NCI-H146 treated with DMSO at 0.1 percent for 48 hours (cell line): ENCODE data around the gene ETNK1.

Experiments used
- DNase-seq: peaks from one replicate; lab custom pipeline; 2025; ENCODE audit not compliant: unreplicated experiment; lab: John Stamatoyannopoulos, UW

The ETNK1 gene

DNA sequence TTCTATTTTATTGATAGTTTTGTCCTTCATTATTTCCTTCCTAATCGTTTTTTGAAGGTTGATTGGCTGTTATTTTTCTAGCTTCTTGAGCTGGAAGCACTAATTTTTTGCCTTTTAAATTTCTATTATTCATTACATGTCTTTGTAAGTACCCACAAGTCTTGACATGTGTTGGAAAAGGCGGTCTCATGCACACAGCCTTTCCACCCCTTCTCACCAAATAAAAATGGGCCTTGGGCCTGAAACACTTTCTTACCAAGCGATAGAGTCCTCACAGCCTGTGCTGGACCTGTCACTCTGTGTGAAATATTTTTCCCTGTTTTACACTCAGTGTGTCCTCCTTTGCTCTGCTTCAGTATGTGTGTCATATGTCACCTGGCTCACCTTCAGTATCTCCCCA is 9.9 kb downstream of the ETNK1 start:
- no peak for DNase-seq

- no peak for DNase-seq
Observed at GRCh38 chr12:22635812-22636211, 10.8 kb downstream of the ETNK1 start.

DNA sequence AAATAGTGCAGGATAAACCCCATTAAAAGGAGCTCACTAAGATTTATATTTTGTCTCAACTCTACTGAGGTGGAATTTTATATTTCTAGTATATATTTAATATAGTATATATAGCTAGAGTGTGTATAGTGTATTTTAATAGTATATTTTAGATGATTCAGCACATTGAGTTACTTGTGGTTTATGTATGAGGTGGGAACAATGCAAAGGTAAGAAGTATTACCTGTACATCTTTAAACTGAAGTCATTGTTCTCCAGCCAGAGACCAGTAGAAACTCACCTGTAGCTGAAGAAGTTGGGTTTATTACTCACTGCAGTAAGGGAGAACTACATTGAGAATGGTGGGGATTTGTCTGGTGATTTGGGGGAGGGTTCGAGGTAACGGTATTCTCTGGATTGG is 15.9 kb downstream of the ETNK1 start:
- no peak for DNase-seq

DNA sequence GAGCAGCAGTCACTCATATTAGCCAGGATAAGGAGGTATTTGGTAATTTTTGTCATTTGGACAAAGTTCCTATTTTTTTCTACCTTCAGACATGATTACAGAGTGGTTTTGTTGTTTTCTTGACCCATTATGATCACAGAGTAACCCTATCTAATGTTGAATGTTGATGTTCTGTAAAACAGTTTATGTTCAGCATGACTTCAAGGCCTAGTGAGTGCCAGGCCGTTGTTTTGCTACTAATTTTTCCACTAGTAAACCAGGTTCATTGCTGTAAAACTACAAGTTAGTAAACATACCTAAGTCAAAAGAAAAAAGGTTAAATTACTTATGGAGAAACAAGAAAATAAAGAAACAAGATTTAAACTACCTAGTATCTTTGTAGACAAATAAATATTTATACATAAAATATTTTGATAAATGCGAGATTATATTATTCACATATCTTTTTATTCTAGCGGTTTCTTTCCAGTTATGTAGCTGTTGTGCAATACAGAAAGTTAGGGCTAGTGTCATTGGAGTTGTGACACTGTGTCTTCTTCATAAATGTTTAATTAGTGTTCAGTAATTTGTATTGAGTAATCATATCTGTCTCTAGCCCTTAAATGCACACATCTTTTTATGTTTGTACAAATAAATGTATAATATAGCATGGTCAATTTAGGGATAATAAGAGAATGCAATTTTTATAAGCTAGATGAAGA is 16.5 kb downstream of the ETNK1 start:
- DNase-seq = no peak

- DNase-seq = no peak
Observed at GRCh38 chr12:22648668-22649067, 23.7 kb downstream of the ETNK1 start.

DNA sequence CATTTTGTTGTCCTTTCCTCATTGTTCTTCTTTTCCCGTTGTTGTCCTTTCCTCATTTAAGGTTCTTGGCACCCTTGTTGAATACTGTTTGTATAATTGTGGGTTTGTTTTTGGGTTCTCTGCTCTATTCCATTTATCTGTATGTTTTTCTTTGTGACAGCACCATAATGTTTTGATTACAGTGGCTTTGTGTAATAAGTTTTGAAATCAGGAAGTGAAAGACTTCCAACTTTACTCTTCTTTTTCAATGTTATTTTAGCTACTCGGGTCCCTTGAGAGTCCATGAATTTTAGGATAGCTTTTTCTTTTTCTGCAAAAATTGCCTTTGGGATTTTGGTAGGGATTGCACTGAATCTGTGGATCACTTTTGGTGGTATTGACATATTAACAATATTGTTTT is 28.1 kb downstream of the ETNK1 start:
- no peak for DNase-seq

DNA sequence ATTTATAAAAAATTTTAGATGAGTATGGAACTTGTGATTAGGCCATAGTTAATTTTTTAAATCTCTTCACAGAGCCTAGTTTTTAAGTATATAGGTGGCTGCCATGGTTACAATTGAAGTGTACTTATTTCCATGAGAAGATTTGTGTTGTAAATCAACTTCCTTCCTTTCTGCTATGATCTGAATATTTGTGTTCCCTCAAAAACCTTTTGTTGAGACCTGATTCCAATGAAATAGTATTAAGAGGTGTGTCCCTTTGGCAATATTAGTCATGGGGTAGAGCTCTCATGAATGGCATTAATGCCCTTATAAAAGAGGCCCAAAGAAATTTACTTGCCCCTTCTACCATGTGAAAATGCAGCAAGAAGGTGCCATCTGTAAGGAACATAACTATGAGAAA is 28.8 kb downstream of the ETNK1 start:
- DNase-seq = no peak

- no peak for DNase-seq
Observed at GRCh38 chr12:22656376-22656775, 31.4 kb downstream of the ETNK1 start.

- no peak for DNase-seq
Observed at GRCh38 chr12:22656831-22657230, 31.9 kb downstream of the ETNK1 start.

GRCh38 chr12:22657538-22657937 is 32.6 kb downstream of the ETNK1 start:
- DNase-seq = no peak

- DNase-seq = no peak
Observed at GRCh38 chr12:22658214-22658613, 33.2 kb downstream of the ETNK1 start.

DNA sequence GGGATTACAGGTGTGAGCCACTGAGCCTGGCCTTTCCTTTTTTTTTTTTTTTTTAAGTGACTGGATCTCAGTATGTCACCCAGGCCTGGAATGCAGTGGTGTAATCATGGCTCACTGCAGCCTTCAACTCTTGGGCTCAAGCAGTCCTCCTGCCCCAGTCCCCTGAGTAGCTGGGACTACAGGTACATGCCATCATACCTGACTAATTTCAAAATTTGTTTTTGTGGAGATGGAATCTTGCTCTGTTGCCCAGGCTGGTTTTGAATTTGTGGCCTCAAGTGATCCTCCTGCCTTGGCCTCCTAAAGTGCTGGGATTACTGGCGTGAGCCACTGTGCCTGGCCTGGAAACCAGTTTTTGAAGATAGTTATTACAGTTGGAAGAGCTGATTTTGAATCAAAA is 37.4 kb downstream of the ETNK1 start:
- no peak for DNase-seq

GRCh38 chr12:22665476-22665875 is 40.5 kb downstream of the ETNK1 start:
- no peak for DNase-seq

GRCh38 chr12:22667122-22667521 is 42.2 kb downstream of the ETNK1 start:
- no peak for DNase-seq

GRCh38 chr12:22668441-22668840 is 43.5 kb downstream of the ETNK1 start:
- no peak for DNase-seq

DNA sequence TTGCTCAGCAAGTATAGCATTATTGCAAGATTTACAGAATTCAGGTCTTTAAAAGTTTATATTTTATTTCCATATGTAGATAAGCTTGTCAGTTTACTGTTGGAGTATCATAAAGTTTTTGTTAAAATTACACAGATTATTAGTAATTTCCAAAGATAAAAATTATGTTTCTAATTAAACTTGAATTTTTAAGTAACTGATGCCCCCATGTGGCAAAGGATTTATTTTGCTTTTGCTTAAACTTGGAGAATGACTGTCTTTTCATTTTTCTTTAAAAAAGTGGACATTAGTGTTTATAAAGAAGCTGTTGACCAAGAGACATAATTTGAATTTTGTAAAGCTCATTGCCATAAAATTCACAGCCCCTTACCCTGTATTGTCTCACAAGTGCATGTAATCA is 45.8 kb downstream of the ETNK1 start:
- DNase-seq = no peak

DNA sequence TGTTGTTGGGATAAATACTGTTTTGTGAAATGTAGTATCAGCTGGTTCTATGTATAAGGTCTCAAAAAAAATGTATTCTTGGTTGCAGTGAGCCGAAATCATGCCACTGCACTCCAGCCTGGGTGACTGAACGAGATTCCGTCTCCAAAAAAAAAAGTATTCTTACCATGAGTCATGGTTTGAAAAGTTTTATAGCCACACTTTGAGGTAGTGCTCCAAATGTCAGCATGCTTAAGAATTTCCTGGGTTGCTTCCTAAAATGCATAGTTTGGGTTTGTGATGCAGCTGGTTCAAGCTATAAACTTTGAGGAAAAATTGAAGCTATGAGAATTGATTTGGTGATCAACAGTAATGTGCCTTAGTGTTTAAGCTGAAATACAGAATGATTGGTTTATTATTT is 48.0 kb downstream of the ETNK1 start:
- DNase-seq = no peak

GRCh38 chr12:22677781-22678574 is 53.0 kb downstream of the ETNK1 start:
- DNase-seq = no peak

- DNase-seq = no peak
Observed at GRCh38 chr12:22682663-22683062, 57.7 kb downstream of the ETNK1 start.

DNA sequence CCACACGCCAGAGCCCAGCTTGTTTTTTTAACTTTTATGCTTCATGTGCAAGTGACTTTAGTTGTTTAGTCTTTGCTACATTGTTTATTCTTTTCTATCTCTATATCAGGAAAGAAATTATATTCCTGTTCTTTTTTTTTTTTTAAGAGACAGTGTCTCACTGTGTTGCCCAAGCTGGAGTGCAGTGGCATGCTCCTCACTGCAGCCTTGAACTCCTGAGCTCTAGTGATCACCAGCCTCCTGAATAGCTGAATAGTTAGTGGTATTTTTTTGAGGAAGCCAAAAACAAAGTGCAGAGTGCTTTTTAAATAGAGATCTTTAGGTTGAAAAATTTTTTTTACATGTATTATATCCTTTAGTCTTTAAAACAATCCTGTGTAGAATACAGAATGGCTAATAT is 58.2 kb downstream of the ETNK1 start:
- no peak for DNase-seq

DNA sequence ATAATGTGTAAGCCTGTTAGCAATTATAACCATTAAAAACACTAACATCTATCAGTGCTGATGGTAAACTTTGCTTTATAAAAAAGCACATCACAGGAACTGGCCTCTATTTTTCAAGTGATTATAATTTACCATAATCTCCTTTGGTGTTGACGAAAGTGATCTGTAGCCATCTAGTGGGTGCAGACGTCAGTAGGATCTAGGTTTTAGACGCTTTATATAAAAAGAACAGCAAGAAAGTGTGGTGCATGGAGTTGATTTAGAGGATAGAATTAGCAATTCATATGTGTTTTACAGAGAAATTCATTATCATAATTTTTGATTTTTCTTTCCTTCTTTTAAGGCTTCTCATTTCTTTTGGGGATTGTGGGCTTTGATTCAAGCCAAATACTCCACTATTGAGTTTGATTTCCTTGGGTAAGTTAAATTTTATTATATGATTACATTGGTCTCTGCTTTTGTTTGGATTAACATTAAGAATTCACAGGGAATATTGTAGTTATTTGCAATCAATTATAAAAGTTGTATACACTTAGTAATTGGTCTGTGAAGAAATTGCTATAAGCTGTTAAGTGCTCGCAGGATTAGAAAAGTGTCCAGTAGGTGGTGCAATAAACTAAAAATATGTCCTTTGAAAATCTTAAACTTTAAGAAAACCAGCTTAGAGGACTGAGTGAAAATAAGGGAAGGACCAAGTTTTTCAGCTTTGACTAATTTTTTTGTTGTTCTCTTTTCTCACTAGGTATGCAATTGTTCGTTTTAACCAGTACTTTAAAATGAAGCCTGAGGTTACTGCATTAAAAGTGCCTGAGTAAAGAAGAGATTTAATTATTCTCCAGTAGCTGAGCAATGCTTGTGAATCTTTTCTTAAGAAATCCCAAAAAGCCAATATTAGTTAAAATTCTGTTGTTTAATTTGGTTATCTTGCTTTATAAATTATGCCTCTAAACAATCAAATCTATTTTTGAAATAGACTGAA is 59.5 kb downstream of the ETNK1 start:
- peak; percentile 15 for DNase-seq

GRCh38 chr12:22686193-22686592 is 61.2 kb downstream of the ETNK1 start:
- DNase-seq = no peak
